Lung (tissue), 12 donors: ENCODE measurements around the gene TNFRSF8. TPM values are rescaled to one million over a fixed set of nuclear protein-coding genes. Genes with fewer than 3 reads are reported as not detected.
A peak's percentile ranks its signal among the peaks of the same experiment; 100 is the strongest.

Experiments
- ATAC-seq: fragments of 200-7000 bp; cut with Tn5 transposase; one replicate; pipeline ENCODE4 v1.9.1; 2020; ENCODE audit warnings: moderate number of reproducible peaks; ENCODE audit not compliant: insufficient read depth, low FRiP score
- DNase-seq, 3 donors: peaks; one replicate each; pipeline ENCODE4 v3.0.0-alpha.2; 2013 to 2017
- H3K27ac ChIP-seq, 2 donors: one replicate each; pipeline ENCODE4 v1.5.1; 2013; ENCODE audit warnings: mild to moderate bottlenecking in 2 of 2, moderate library complexity in 2 of 2, control low read depth in 1 of 2, inconsistent platforms in 1 of 2, low read depth in 1 of 2, low read length in 1 of 2
- H3K27me3 ChIP-seq, 3 donors: one replicate each; pipeline ENCODE4 v1.5.1; 2013; ENCODE audit warnings: low read length in 2 of 3; ENCODE audit not compliant: control insufficient read depth in 3 of 3, insufficient read depth in 3 of 3
- H3K36me3 ChIP-seq, 4 donors: one replicate each; pipeline ENCODE4 v1.5.1; 2013; ENCODE audit warnings: low read length in 4 of 4, mild to moderate bottlenecking in 1 of 4, moderate library complexity in 1 of 4; ENCODE audit not compliant: control insufficient read depth in 4 of 4, insufficient read depth in 4 of 4
- H3K4me1 ChIP-seq, 5 donors: one replicate each; pipeline ENCODE4 v1.5.1; 2013; ENCODE audit warnings: low read length in 5 of 5, mild to moderate bottlenecking in 2 of 5, moderate library complexity in 1 of 5; ENCODE audit not compliant: control insufficient read depth in 5 of 5, insufficient read depth in 5 of 5
- H3K4me3 ChIP-seq: one replicate; pipeline ENCODE4 v1.5.1; 2013; ENCODE audit warnings: mild to moderate bottlenecking, control low read depth, moderate library complexity
- H3K9ac ChIP-seq, 2 donors: one replicate each; pipeline ENCODE4 v1.5.1; 2013; ENCODE audit warnings: low read length in 2 of 2, control low read depth in 1 of 2; ENCODE audit not compliant: insufficient read depth in 1 of 2
- H3K9me3 ChIP-seq, 4 donors: one replicate each; pipeline ENCODE4 v1.5.1; 2013; ENCODE audit warnings: low read length in 3 of 4, mild to moderate bottlenecking in 1 of 4, moderate library complexity in 1 of 4; ENCODE audit not compliant: control insufficient read depth in 4 of 4, insufficient read depth in 3 of 4
- WGBS, 2 donors: extraction: QIAGEN DNeasy Blood & Tissue Kit; methylation state at CpG; one replicate each; pipeline ENCODE4 v1.1.7; 2013; 5-methylcytosine and 5-hydroxymethylcytosine counted together
- polyA plus RNA-seq, 2 donors: library from polyadenylated mRNA; stranded (reverse); fragments of 200-250 nt; gene quantifications; one replicate each; pipeline ENCODE4 v1.2.1, GENCODE V29; 2013
- total RNA-seq, 2 donors: library from RNA; depleted of rRNA in 1 of 2; stranded (reverse); fragments of >200 nt in 1 of 2; gene quantifications; one replicate each; pipeline ENCODE4 v1.2.1, GENCODE V29; 2014 to 2021
- TF ChIP-seq, protein P1 (sequence below): IDR thresholded peaks from 2 replicates; pipeline ENCODE4 v1.5.1; 2012; ENCODE audit warnings: mild to moderate bottlenecking; ENCODE audit errors: control extremely low read depth, extremely low read depth
- donor health status: control.
- donor health status: control.
- donor health status: Bipolar disorder and iron deficiency.
- donor health status: healthy.
- donor health status: DM: yes; HTN: yes; CAD: no.

Gene TNFRSF8
- total and polyA plus RNA-seq, 4 donors: 1.6 to 5.3 (median 2.1) TPM

DNA sequence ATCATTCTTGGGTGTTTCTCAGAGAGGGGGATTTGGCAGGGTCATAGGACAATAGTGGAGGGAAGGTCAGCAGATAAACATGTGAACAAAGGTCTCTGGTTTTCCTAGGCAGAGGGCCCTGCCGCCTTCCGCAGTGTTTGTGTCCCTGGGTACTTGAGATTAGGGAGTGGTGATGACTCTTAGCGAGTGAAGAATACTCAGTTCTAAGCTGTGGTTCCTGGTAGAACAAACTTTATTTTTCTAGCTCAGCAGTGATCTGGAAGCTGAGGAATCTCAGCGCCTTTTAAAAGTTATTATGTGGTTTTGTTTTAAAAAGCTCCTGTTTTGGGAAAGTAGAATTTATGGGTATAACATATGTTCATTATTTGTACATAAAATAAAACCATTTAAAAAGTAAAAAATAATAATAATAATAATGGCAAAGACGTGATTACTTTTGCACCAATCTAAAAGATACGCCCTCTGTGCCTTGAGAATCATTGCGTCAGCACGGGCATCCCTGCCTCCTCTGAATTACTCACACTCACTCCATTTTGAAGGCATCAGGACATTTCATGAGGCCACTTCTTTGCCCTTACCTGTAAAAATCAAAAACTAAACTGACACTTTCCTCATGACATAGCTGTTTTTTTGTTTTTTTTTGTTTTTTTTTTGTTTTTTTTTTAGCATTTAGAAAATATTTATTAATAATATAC lies 74.0 kb downstream of the TNFRSF8 start:
- no peaks in the 10 kb centered on the region for H3K36me3 ChIP-seq
- no peak overlapping the region for H3K27ac ChIP-seq
- no peak for ATAC-seq
- H3K4me3 ChIP-seq: no peak overlapping the region
- peaks cover 0 to 27% (median 5%) of the 10 kb centered on the region in 5 donors for H3K4me1 ChIP-seq
- TF ChIP-seq, protein P1, sequence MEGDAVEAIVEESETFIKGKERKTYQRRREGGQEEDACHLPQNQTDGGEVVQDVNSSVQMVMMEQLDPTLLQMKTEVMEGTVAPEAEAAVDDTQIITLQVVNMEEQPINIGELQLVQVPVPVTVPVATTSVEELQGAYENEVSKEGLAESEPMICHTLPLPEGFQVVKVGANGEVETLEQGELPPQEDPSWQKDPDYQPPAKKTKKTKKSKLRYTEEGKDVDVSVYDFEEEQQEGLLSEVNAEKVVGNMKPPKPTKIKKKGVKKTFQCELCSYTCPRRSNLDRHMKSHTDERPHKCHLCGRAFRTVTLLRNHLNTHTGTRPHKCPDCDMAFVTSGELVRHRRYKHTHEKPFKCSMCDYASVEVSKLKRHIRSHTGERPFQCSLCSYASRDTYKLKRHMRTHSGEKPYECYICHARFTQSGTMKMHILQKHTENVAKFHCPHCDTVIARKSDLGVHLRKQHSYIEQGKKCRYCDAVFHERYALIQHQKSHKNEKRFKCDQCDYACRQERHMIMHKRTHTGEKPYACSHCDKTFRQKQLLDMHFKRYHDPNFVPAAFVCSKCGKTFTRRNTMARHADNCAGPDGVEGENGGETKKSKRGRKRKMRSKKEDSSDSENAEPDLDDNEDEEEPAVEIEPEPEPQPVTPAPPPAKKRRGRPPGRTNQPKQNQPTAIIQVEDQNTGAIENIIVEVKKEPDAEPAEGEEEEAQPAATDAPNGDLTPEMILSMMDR: no peak
- peaks cover 0 to 1% (median 0%) of the 10 kb centered on the region in 4 donors for H3K9me3 ChIP-seq
- H3K27me3 ChIP-seq: no peaks in the 10 kb centered on the region
- no peak for DNase-seq
- H3K9ac ChIP-seq: no peak overlapping the region
- WGBS, 2 donors: 65 to 66% methylated on average over 8 of the region's 8 CpGs

DNA sequence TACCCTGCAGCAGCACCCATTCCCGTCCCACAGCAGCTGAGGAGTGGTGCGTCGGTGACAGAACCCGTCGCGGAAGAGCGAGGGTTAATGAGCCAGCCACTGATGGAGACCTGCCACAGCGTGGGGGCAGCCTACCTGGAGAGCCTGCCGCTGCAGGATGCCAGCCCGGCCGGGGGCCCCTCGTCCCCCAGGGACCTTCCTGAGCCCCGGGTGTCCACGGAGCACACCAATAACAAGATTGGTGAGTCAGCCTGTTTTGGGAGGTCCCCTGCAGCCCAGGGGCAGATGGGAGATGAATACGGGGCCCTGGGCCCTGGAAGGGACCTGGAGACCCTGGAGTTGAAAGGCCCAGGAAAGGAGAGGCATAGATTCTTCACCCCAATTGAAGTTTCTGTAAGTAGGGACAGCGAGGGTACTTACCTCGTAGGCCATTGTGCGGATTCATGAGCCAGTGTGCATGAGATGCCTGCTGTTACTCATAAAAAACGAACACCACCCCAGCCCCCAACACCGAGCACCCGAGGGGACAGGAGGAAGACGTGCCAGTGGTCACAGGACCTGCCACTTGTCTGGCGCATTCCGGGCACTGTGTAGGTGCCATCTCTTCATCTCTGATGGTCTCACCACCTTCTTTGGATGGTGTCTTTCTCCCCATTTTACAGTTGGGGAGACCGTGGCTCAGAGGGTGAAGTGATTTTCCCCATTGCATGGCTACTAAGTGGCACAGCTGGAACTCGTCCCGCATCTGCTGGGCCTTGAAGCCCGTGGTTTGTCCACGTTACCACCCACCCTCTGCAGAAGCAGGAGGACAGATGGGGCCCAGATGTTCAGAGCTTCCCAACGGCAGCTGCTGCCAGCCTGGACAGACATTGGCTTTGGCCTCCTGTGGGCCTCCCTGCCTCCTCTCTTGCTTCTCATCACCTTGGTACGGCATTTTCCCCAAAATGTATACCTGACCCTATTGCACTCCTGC lies 75.4 kb downstream of the TNFRSF8 start:
- Histone ChIP-seq H3K4me1 (peaks cover 0 to 29% (median 5%) of the 10 kb centered on the region in 5 donors), H3K9me3 (peaks cover 0 to 1% (median 0%) of the 10 kb centered on the region in 4 donors), H3K27ac (no peak overlapping the region), H3K4me3 (no peak overlapping the region), H3K36me3 (no peaks in the 10 kb centered on the region), H3K9ac (no peak overlapping the region), H3K27me3 (no peaks in the 10 kb centered on the region)
- 82 to 86% methylated on average over 31 of the region's 31 CpGs for WGBS, 2 donors
- DNase-seq (peak; percentile 47 to 53 (median 52)), ATAC-seq (no peak)
- TF ChIP-seq, protein P1: no peak

DNA sequence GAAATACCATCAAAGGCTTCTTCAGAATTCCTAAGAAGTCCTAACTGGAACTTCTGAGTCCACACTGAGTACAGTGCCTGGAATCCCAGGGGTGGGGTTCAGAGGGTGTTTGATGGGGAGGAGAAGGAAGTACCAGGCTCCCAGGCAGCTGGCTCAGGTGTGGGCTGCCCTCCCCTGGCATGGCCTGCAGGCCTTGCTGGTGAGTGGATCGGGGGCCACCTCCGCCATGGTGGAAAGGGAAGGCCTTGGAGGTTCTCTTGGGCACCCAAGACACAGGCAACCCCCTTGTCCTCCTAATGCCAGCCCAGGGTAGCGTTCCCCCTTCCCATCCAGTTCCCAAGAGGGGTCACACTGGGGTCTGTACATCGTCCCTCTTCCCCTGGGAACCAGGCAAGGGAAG lies 76.9 kb downstream of the TNFRSF8 start:
- Histone ChIP-seq H3K9me3 (peaks cover 0 to 1% (median 0%) of the 10 kb centered on the region in 4 donors), H3K27ac (no peak overlapping the region), H3K27me3 (no peaks in the 10 kb centered on the region), H3K4me1 (peaks cover 0 to 38% (median 5%) of the 10 kb centered on the region in 5 donors), H3K36me3 (no peaks in the 10 kb centered on the region), H3K4me3 (no peak overlapping the region), H3K9ac (no peak overlapping the region)
- DNase-seq (no peak), ATAC-seq (no peak)
- TF ChIP-seq, protein P1: no peak
- WGBS, 2 donors: 81 to 95% methylated on average over 4 of the region's 4 CpGs
